ENCODE measurements around the gene APCDD1. TPM values are rescaled to one million over a fixed set of nuclear protein-coding genes. Genes with fewer than 3 reads are reported as not detected.

APCDD1 gene
- polyA plus RNA-seq, 1 experiment = 0.01 TPM

DNA sequence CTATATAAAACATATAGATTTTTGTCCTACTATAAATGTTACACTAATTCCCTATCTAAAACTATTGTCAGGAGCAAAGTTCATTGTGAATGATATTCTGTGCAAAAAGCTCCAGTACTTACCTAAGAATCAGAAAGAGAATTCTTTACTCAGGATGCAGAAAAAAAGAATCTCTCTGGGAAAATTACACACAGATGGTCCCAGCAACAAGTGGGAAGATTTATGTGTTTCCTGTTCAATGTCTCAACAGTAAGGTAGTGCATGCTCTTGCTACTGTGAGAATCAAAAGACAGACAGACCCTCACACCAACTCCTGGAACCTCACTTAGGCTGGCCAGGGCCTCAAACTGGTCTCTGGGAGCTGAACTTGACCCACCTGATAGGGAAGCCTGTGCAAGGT lies 60.2 kb downstream of the APCDD1 start:
- TF ChIP-seq, protein P1, sequence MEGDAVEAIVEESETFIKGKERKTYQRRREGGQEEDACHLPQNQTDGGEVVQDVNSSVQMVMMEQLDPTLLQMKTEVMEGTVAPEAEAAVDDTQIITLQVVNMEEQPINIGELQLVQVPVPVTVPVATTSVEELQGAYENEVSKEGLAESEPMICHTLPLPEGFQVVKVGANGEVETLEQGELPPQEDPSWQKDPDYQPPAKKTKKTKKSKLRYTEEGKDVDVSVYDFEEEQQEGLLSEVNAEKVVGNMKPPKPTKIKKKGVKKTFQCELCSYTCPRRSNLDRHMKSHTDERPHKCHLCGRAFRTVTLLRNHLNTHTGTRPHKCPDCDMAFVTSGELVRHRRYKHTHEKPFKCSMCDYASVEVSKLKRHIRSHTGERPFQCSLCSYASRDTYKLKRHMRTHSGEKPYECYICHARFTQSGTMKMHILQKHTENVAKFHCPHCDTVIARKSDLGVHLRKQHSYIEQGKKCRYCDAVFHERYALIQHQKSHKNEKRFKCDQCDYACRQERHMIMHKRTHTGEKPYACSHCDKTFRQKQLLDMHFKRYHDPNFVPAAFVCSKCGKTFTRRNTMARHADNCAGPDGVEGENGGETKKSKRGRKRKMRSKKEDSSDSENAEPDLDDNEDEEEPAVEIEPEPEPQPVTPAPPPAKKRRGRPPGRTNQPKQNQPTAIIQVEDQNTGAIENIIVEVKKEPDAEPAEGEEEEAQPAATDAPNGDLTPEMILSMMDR (IDR thresholded peaks at IDR 0.05; ENCODE audit: low read depth, low read length) = no peak
- Histone ChIP-seq H3K4me3 (ENCODE audit: low read depth, low read length) (no peak overlapping the region), H3K9me3 (ENCODE audit: control insufficient read depth, insufficient read depth, low read length) (peaks cover 3% of the 10 kb centered on the region; the same call in 1 of the 2 replicates), H3K27me3 (ENCODE audit: control insufficient read depth, insufficient read depth, low read length) (peaks cover 26% of the 10 kb centered on the region), H3K27ac (ENCODE audit: low read depth, low read length) (no peak overlapping the region)
- no peak for DNase-seq (ENCODE audit: low read depth, low spot score)
- ChIA-PET CTCF (interaction anchor here (1.4 to 1.6 kb wide), 2 partner anchors 543 kb away, joined by 5 to 7 read pairs; no protein-coding TSS in a partner anchor), POLR2A (no interaction called here)

GRCh38 chr18:10515456-10515855 lies 61.0 kb downstream of the APCDD1 start:
- ChIA-PET POLR2A (no interaction called here), CTCF (interaction anchor here (0.5 to 1.6 kb wide), 3 partner anchors 335 to 545 kb away, joined by 3 to 7 read pairs (median 4); no protein-coding TSS in a partner anchor)
- TF ChIP-seq, protein P1 (IDR thresholded peaks at IDR 0.05; ENCODE audit: low read depth, low read length) = no peak
- Histone ChIP-seq H3K9me3 (ENCODE audit: control insufficient read depth, insufficient read depth, low read length) (peaks cover 3% of the 10 kb centered on the region; the same call in 1 of the 2 replicates), H3K4me3 (ENCODE audit: low read depth, low read length) (no peak overlapping the region), H3K27me3 (ENCODE audit: control insufficient read depth, insufficient read depth, low read length) (peaks cover 26% of the 10 kb centered on the region), H3K27ac (ENCODE audit: low read depth, low read length) (no peak overlapping the region)
- no peak for DNase-seq (ENCODE audit: low read depth, low spot score)

DNA sequence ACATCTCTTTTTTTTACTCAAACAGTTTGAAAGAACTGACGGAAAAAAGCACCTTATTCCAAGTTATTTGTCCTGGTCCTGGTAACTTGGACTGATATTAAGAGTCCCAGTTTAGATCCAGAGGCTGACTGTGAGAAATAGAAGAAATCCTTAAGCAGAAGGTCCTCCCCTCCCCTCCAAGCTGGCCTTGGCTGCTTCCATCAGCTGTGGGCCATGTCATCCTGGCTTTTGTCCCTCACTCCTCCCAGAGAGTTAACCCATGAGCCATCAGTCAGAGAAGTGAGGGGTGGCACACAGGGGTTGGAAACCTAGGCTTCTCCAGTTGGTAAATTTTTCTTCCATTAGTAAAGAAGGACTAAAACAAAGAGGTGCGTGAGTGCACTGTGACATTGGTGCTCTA lies 61.6 kb downstream of the APCDD1 start:
- DNase-seq (ENCODE audit: low read depth, low spot score) = no peak
- Histone ChIP-seq H3K9me3 (ENCODE audit: control insufficient read depth, insufficient read depth, low read length) (peaks cover 3% of the 10 kb centered on the region; the same call in 1 of the 2 replicates), H3K27ac (ENCODE audit: low read depth, low read length) (no peak overlapping the region), H3K4me3 (ENCODE audit: low read depth, low read length) (no peak overlapping the region), H3K27me3 (ENCODE audit: control insufficient read depth, insufficient read depth, low read length) (peaks cover 26% of the 10 kb centered on the region)
- POLR2A ChIA-PET = no interaction called here
- TF ChIP-seq, protein P1 (IDR thresholded peaks at IDR 0.05; ENCODE audit: low read depth, low read length) = no peak
- CTCF ChIA-PET = interaction anchor here (1.1 to 1.6 kb wide), 2 partner anchors 544 to 546 kb away, joined by 3 to 7 read pairs; no protein-coding TSS in a partner anchor

- CTCF ChIA-PET = interaction anchor here (0.7 to 4.9 kb wide), 11 partner anchors 26 to 556 kb away, joined by 3 to 198 read pairs (median 4); no protein-coding TSS in a partner anchor
- DNase-seq (ENCODE audit: low read depth, low spot score) = no peak
- Histone ChIP-seq H3K9me3 (ENCODE audit: control insufficient read depth, insufficient read depth, low read length) (peaks cover 3% of the 10 kb centered on the region; the same call in 1 of the 2 replicates), H3K4me3 (ENCODE audit: low read depth, low read length) (no peak overlapping the region), H3K27me3 (ENCODE audit: control insufficient read depth, insufficient read depth, low read length) (peaks cover 33% of the 10 kb centered on the region), H3K27ac (ENCODE audit: low read depth, low read length) (no peak overlapping the region)
- POLR2A ChIA-PET = no interaction called here
- TF ChIP-seq, protein P1 (IDR thresholded peaks at IDR 0.05; ENCODE audit: low read depth, low read length) = no peak; the same call in 1 of the 2 replicates
Observed at GRCh38 chr18:10518595-10519255, 64.3 kb downstream of the APCDD1 start.

DNA sequence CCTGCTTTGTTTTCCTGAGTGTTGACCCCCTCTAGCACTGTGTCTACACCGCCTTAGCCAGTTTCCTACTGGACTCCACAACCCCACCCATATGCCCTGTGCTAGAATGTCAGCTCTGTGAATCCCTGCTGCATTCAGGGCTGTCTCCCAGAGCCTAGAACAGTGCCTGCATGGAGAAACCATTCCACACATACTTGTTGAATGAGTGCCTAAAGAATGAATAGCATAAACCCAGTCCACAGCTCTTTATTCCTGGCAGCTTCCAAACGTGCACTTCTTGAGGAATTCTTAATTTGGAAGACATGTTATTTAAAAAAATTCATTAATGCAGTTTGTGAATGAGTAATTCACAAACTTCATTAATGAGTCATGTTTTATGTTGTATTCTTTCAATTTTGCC lies 64.9 kb downstream of the APCDD1 start:
- DNase-seq (ENCODE audit: low read depth, low spot score) = no peak
- ChIA-PET POLR2A (interaction anchor here (0.6 kb wide), 1 partner anchor 545 kb away, joined by 3 read pairs; no protein-coding TSS in a partner anchor), CTCF (interaction anchor here (0.6 to 4.9 kb wide), 10 partner anchors 16 to 556 kb away, joined by 3 to 198 read pairs (median 3); no protein-coding TSS in a partner anchor)
- no peak overlapping the region for H3K27ac ChIP-seq (ENCODE audit: low read depth, low read length)
- TF ChIP-seq, protein P1 (IDR thresholded peaks at IDR 0.05; ENCODE audit: low read depth, low read length) = no peak
- peaks cover 30% of the 10 kb centered on the region for H3K27me3 ChIP-seq (ENCODE audit: control insufficient read depth, insufficient read depth, low read length)
- H3K4me3 ChIP-seq (ENCODE audit: low read depth, low read length) = no peak overlapping the region
- peaks cover 3% of the 10 kb centered on the region; the same call in 1 of the 2 replicates for H3K9me3 ChIP-seq (ENCODE audit: control insufficient read depth, insufficient read depth, low read length)

All from AG04450 (cell line).